Superior temporal gyrus (tissue), 1 donor: Measurements from ENCODE around the gene TRPM3.
"Not testable (repeated sequence)": the region's sequence is repeated elsewhere in the genome, so short reads cannot be mapped to it uniquely, and the experiment has no call there.

ENCODE experiments used
- DNase-seq: peaks from one replicate; pipeline ENCODE4 v3.0.0-alpha.2; 2016; ENCODE audit errors: extremely low spot score

Gene TRPM3

DNA sequence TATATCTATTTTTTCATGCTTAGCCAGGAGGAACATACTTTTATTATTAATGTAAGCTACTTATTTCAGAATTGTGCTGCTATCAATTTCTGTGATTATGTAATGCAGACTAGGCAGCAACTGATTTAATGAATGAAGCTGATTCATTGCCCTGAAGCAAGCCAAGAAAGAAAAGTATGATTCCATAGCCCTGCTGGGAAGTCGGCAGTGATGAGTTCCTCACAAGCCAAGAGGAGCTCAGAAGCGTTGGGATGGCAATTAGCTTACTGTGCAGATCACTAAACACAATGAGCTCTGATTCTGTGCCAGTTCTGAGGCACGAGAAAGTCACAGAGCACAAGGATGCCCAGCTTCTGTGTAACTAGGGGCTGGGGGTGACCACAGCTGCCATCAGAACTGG lies 452.7 kb downstream of the TRPM3 start:
- DNase-seq, result peak; percentile 44

DNA sequence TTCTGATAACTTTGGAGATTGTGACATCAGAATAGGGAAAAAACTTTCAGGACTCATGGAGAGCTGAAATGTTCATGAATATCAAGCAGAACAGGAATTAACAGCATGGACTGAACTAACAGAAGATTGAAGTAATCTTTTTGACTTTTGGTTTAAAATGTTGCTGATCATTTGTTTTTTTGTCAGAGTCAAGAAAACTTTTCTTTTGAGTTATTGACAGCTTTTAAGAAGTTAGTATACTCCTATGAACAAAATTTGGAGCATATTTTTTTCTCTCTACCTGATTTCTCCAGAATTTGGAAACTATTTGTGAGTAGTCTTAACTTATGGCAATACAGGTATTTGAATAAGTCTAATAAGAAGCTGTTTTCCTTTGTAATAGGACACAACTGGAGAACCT lies 462.7 kb downstream of the TRPM3 start:
- DNase-seq, result no peak

DNA sequence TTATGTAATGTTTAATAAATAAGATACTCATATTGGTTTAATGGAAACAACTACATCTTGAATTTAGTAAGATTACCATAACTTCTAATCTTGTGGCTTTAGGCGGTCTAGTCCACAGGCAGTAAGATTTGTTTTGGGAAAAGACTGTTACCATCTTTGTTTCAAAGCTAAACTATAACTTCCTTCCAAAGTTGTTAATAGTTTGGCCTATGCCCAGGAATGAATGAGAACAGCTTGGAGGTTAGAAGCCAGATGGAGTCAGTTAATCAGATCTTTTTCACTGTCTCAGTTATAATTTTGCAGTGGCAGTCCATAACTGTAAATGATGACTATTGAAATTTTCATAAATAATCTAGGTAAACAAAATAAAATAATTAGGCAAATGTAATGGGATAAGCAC lies 465.1 kb downstream of the TRPM3 start:
- no peak for DNase-seq

DNA sequence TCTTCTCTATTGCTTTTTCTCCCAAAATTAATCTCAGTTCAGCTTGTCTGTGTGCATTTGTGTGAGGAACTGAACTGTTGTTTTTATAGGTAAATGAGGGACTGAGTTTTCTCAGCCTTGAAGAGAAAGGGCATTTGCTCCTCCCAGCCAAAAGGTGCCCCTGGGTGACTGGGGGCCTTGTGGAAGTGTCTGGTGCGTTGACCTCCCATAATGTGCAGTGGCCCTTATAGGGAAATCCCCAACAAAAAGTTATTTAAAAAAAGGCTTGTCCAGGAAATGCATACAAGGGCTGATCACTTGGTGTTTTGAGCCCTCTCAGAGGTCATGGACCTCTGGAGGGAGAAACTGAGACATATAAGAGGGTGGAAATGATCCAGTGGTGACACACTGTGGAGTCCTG lies 467.3 kb downstream of the TRPM3 start:
- no peak for DNase-seq

DNA sequence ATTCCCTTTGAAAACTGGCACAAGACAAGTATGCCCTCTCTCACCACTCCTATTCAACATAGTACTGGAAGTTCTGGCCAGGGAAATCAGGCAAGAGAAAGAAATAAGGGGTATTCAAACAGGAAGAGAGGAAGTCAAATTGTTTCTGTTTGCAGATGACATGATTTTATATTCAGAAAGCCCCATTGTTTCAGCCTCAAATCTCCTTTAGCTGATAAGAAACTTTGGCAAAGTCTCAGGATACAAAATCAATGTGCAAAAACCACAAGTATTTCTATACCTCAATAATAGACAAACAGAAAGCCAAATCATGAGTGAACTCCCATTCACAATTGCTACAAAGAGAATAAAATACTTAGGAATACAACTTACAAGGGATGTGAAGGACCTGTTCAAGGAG lies 476.8 kb downstream of the TRPM3 start:
- not testable (repeated sequence) for DNase-seq

DNA sequence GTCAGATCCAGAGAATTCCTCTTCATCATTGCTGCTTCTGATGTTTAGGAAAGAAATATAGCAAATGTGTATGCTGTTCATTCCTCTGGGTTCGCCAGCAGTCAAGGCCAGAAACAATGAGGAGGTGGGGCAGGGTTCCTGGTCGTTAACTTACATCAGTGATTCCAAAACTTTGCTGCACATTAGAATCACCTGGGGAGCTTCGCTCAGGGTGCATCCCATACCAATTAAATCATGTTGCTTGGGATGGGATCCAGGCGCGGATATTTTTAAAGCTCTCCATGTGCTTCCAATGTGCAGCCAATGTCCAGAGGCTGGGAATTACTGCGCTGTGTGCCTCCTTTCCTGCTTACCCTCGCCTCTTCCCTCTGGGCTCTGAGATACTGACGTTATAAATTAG lies 479.1 kb downstream of the TRPM3 start:
- no peak for DNase-seq

DNA sequence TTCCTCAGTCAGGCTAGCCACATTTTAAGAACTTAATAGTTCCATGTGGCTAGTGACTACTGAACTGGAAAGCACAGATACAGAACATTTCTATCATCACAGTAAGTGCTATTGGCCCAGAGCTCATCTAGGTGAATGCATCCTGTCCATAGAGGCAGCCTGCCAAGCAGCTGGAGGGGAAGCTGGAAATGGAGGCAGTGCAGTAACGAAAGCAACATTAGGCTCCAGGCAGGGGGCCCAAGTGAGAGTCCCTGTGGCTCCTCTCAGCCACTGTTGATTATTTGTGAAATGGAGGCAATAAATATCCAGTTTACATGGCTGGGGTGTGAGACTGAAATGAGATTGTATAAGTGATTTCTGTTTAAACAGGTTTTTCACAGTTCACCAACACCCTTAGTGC lies 479.8 kb downstream of the TRPM3 start:
- no peak for DNase-seq

DNA sequence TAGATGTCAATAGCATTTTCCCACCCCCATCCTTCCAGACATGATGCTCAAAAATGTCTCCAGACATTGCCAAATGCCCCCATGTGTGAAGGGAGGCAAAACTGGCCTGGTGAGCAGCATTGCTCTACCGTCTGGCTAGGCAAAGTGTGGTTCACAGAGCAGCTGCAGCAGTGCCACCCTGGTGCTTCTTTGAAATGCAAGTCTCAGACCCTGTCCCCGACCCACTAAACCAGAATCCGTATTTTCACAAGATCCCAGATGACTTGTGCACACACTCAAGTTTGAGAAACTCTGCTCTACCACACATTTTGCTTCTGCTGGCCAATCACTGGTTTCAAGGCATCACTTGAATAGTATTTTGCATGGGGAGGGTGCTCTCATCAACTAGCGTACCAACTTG lies 480.4 kb downstream of the TRPM3 start:
- no peak for DNase-seq

DNA sequence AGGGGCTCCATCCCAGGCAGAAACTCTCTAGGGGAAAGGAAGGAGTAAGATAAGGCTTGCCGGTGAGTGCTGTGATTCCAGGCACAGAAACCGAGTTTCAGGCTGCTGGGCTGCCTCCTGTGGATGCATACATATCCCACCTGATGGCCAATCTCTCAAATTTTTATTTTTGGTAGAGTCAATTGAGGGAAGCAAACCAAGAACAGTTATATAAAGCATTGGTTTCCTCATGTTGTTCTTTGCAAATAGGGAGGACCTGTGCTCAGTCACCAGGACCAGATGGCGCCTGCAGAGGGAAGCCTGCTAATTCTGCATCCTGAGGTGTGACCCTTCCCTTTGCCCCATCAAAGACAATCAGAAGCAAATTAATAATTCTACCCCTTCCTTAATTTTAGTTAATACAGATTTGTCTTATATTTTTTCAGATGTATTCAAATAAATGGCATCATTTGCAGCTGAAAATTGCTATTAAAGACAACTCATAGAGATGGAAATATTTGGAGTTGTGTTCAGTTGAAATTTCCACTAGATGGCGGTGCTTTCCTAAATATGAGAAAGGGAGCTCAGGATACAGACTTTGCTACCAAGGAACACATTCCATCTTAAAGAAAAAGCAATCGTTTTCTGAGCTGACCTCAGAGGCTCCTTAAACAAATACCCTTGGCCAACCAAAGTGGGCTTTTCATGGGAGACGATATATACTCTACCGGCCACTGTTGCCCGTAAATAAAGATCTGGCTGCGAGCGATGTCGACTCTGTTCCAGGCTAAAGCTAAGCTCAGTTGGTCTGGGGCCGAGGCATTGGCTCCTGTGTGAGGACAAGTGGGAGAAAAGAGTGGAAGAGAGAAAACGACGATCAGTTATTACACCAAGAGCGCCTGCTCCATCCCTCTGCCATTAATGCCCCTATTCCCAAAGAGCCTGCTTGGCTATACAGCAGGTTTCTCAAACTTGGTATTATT lies 481.3 kb downstream of the TRPM3 start:
- DNase-seq, result peak; percentile 91

DNA sequence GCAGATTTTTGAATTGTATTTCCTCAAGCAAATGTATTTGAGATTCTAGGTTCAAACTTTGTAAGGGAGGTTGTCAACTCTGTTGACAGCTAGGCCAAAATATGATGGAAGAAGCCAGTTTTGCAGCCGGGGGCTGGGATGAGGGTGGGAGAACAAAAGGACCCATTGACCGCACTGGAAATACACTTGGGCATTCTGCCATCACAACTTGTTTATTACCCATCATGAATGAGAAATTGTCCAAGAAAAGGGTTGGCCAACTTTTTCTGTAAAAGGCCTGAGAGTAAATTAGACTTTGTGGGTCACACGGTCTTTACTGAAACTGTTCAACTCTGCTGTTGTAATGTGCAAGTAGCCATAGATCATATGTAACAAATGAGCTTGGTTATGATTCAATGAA lies 485.6 kb downstream of the TRPM3 start:
- DNase-seq, result no peak

DNA sequence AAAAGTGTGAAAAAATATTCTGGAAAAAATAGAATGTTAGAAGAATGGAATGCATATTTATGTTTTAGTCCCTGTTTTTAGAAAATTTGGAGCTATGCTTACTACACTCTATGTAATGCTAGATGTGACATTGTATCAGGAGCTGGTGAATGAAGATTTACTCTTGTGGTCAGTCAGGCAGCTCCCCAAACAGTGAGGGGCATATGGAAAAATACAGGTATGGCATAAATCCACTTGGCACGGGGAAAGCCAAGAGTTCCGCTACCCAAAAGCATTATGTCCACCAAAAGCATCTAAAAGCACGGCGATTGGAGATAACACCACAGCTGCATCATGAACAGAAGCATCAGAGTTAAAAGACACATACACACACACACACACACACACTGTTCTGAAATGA lies 486.7 kb downstream of the TRPM3 start:
- DNase-seq, result no peak

DNA sequence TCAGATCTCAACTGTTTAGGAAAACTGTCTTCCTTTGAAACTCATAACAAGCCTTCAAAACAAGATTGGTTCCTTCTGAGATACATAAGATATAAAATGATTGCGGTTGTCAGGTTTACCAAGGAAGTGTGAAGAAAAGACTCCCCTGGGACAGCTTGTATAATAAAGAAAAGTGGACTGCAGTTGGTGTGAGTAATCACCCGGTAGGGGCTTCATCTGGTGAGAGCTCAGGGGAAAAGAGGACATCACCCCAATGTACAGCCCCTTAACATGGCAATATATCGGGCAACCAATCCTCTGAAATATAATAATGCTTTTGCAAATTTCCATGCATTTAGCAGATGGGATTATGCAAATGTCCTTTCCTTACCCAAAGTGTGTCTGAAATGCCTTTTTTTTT lies 490.4 kb downstream of the TRPM3 start:
- DNase-seq, result no peak

DNA sequence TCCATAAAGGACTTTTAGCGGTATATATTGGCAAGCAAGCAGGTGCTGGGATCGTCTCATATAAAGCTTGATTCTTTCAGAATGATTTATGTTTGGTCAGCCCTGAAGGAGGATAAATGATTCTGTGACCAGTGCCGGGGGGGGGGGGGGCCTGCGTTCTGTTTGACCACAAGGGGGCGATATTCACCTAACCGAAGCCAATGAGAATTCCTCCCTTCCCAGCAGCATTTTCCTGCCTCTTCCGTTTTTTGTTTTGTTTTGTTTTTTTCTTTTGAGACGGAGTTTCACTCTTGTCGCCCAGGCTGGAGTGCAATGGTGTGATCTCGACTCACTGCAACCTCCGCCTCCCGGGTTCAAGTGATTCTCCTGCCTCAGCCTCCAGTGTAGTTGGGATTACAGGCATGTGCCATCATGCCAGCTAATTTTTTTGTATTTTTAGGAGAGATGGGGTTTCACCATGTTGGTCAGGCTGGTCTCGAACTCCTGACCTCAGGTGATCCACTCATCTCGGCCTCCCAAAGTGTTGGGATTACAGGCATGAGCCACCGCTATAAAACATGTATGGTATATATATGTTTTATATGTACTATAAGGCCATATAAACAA lies 492.2 kb downstream of the TRPM3 start:
- not testable (repeated sequence) for DNase-seq

DNA sequence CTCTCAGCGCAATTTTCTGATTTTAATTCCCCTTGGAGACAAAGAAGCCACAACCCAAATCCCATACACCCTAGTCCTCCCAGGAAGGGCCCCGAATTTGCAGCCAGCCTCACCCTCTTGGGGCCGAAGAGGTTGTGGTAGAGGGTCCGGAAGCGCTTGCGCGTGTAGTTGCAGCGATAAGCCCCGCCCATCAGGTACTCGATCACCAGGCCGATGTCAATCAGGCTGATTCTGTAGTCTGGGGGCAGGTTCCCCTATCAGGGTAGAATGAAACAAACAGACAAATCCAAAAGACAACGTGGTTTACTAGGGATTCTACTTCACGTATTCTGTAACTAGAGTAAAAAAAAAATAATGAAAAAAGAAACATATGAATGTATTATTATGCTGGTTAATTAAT lies 496.3 kb downstream of the TRPM3 start:
- no peak for DNase-seq

DNA sequence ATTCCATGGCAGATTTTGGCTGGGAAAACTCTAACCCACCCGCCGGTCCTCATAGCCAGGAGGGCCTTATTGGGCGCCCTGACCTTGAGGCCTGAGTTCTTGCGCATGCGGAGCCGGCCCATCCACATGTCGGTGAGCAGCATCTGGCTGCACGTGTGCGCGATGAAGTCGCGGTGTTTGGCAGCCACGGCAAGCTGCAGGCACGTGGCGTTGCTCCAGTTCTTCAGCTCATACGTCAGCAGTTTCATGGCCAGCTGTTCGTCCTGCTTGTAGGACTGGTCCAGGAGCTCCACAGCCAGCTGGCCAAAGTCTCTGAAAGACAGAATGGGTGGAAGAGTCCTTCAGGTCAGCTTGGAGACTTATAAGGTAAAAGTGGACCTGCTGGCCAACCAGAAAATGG lies 502.6 kb downstream of the TRPM3 start:
- DNase-seq, result no peak

DNA sequence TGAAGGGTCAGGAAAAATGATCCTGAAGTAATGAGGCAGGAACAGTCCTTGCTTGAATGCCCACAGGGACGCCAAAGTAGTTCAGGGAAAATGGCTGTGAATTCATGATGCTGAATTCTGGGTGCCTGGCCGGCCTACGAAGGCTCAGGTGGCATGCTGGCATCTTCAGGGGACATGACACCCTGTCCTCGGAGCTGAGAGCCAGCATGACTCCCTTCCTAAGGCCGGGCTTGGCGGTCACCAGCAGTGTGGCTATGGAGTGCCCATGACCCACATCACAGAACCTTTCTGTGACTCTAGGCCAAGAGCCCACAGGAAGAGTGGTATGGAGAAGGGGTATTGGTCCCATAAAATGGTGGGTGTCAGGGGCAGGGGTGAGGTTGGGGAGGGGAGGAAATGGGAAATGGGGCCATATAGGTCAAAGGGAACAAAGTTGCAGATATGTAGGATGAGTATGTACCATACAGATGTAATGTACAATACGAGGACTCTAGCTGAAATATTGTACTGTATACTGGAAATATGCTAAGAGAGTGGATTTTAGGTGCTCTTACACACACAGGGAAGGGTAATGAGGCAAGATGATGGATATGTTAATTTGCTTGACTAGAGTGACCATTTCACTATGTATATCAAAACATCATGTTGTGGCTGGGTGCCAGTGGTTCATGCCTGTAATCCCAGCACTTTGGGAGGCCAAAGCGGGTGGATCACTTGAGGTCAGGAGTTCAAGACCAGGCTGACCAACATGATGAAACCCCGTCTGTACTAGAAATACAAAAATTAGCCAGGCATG lies 504.2 kb downstream of the TRPM3 start:
- no peak for DNase-seq

DNA sequence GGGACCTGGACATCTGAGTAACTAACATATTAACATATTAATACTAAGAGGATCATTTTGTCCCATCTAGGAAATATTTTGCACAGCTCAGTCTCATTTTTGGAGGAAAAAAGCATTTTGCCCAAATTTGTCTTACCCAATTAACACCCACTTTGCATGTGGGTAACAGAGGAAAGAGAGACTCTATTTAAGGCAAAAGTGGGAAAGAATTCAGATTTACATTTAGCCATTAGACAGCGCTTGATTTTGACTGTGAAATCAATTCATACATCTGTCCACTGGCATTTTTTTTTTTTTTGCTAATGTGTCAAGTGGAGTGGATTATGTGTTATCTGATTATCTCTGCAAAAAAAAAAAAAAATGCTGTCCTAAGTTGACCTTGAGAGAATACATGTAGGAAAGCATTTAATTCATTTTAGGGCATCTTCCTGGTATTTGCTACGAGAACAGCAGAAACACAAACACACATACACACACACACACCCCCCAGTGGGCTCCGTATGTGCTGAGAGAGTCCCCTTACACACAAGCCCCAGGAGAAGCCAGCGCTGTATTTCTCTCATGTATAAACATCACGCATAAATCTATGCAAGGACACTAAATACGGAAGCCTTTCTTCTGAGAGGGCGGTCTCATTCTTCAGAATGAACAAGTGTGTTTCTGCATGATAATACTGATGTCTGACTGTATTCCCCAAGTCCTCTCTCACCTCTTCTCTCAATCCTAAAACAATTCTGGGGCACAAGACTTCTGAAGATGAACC lies 505.0 kb downstream of the TRPM3 start:
- DNase-seq, result peak; percentile 52

DNA sequence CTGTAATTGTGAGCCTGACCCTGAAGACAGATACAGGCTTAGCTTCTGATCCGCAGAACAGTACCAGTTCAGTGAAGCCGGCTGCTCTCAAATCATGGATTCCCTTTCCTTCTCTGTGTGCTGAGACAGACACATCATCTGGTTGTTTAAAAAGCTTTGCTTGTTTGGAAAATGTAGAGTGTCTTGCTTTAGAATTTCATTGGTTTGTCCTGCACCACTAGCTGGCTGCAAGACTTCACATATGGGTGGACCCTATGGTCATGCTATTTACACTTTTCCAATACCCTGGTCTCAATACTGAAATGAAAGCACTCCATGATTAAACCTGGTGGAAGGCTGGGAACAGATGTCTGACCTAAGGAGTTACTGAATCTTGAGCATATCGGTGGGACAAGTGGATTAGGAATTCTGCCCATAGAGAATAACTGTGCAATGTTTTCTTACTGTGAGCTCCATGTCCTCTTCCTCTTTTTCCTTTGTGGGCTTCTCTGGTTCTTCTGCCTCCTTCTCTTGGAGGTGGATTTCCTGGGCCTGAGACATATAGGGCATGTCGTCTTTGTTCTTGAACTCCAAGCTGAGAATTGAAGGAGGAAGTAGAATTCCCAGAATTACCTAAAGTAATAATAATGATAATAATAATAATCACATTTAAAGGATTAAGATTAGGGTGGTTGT lies 505.8 kb downstream of the TRPM3 start:
- DNase-seq, result peak; percentile 81

DNA sequence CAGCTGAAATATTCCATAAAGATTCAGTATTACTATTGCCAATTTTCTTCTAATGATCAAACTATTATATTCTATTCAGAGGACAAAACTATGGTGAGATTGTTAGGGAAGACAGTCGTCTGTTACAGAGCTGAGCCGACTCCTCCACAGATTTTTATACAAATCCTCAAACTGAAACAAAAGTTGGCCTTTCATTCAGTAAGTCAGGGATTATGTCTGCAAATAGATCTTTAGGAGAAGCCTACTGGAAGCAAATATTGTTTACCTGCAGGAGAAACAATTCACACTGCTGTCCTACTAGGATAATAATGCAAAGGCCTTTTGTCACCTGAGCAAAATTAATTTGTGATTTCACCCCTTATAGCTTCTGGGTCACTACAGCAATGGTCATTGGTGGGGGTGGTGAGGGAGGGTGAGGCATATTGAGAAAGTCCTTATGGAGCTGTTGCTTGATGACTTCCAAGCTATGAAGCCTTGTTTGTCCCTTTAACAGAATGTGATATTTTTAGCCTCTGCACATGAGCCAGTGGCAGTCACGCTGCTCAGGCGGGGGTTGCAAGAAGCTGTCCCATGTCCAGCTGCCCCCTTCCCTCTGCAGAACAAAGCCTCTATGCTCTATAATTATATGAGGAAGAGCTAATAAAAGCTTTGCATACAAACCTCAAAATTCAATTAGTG lies 506.5 kb downstream of the TRPM3 start:
- peak; percentile 51 for DNase-seq

DNA sequence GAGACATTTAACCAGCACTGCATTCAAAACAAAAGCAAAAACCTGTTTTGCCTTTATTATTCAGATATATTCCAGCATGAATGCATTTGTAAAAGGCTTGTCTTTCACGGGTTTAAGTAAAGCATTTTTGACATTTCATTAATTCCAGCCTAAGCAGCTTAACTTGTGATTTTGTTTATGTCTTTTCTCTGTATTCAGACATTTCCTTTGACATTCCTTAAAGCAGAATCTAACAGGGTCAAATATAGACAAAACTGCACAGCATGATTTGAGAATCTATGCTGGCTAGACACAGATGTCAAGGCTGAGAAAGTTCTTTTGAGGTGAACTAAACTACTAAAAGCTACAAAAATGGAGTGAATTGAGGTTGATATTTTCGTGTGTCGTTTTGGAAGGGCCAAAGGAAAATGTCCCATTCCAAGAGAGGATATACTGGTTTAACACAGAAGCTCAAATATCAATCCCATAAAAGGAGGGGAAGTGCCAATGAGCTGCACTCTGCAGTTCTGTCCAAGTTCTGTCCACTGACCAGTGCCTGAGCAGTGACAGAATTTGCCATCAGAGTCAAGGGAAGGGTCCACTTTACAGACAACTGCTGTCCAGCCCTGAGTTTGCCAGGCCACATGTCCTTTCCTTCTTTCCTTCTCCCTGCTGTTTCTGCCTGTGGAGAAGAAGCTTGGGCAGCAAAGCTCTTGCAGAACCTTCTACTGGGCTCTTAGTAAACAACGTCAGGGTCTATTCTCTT lies 508.2 kb downstream of the TRPM3 start:
- no peak for DNase-seq
